PC-9 (cell line): ENCODE data around the gene DDX10.

Experiments
- CTCF ChIP-seq: fragments of 200-600 bp; sonication (generic); conservative IDR thresholded peaks from 2 replicates; pipeline ENCODE4 v1.6.1; 2017; ENCODE audit warnings: mixed run types, antibody characterized with exemption, mild to moderate bottlenecking, moderate library complexity
- EZH2 ChIP-seq: fragments of 200-600 bp; sonication (generic); IDR thresholded peaks from 2 replicates; pipeline ENCODE4 v1.8.0; 2017; ENCODE audit warnings: antibody characterized with exemption, low read depth

- TF ChIP-seq CTCF = no peak
- TF ChIP-seq EZH2 = no peak
Measured at GRCh38 chr11:108620958-108621772, 43.7 kb upstream of the DDX10 start.
